NCI-H1930 (cell line): ENCODE data around the gene STIM1.
"Not testable (repeated sequence)": the region's sequence is repeated elsewhere in the genome, so short reads cannot be mapped to it uniquely, and the experiment has no call there.

Experiments
- DNase-seq, 2 experiments: peaks; one replicate each; lab custom pipeline; 2025; lab: John Stamatoyannopoulos, UW

Gene STIM1

GRCh38 chr11:3983101-3983500 is 127.6 kb downstream of the STIM1 start:
- DNase-seq = no peak

DNA sequence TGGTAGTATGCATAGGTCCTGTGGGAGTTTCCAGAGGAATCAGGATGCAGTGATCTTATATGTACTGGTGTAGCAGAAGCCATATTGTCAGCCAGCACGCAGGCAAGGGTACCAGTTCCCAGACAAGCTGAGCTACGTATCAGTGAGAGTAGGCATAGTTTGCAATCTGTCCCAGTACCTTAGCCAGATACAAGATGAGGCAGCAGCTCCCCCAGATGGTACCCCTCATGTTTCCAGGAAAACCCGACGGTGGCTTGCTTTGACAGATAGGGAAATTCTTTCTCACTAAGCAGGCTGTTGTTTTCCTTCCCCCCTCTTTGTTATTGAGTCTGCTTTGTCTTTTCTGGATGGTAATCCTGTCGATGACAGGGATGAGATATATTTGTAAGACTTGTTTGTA is 129.4 kb downstream of the STIM1 start:
- no peak for DNase-seq

DNA sequence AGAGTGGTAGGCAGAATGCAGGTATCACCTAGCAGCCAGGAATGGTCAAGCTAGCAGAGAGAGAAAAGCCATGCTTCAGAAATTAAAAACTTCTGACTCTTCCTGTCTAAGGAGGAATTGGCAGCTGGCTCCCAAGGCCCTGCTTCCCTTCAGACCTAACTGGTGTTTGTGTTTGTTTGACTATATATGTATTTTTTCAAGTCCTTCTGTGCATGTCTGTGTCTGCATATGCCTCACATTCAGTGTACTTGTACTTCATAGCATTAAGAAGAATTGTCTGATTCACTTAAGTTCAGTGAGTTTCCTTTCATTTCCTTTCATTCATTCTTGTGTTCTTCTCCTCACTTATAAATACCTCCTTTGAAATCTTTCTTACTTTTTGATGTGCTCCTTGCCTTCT is 130.2 kb downstream of the STIM1 start:
- DNase-seq = no peak

GRCh38 chr11:3986301-3986700 is 130.8 kb downstream of the STIM1 start:
- no peak for DNase-seq

DNA sequence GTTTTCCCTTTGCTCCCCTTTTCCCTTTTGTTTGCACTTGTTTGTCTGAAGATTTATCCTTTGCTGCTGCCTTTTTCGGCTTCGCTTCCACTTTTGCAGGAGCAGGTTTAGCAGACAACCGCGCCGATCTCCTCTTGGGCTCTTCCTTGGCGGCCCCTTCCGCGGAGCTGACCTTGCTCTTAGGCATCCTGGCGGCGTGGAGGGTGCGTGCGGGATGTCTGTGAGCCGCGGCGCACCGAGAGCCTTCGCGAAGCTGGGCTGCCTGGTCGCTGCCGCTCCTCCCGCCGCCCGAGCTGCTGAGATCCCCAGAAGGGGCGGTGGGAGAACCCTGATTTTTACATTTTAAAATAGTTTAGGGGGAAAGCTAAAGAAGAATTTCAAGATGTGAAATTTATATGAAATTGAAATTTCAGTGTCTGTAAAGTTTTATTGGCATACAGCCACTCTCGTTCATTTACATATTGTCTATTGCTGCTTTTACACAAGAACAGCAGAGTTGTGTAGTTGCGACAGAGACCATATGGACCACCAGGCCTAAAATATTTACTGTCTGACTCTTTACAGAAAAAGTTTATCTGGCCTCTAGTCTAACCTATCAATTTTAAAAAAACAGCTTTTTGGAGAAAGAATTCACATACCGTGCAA is 133.9 kb downstream of the STIM1 start:
- no peak for DNase-seq

GRCh38 chr11:3989921-3990290 is 134.4 kb downstream of the STIM1 start:
- DNase-seq = no peak

DNA sequence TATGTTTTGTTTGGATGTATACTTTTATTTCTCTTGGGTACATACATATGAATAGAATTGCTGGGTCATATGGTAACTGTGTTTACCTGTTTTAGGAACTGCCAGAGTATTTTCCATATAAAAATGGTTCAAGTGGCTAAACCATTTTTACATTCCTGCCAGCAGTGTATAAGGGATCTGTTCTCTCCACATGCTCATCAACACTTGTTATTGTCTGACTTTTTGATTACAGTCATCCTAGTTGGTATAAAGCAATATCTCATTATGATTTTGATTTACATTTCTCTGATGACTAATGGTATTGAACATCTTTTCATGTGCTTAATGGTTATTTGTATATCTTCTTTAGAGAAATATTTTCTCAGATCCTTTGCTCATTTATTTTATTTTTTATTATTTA is 134.9 kb downstream of the STIM1 start:
- no peak for DNase-seq

DNA sequence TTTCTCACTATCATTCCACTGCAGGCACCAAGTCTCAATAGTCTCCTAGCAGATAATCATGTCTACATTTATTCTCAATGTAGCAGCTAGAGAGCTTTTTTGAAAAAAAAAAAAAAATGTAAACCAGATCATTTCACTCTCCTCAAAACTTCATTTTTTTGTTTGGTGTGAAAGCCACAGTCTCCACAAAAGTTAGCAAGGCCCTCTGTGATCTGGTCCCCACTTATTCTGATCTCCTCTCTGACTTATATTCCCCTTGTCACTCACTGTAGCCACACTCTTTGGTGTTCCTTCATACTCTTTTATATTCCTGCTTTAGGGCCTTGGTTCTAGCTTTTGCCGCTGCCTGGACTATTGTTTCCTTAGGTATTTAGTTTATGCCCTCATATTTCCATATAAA is 137.5 kb downstream of the STIM1 start:
- DNase-seq = no peak

GRCh38 chr11:3994030-3994640 is 138.7 kb downstream of the STIM1 start:
- no peak for DNase-seq

GRCh38 chr11:3995307-3995706 is 139.8 kb downstream of the STIM1 start:
- no peak for DNase-seq

DNA sequence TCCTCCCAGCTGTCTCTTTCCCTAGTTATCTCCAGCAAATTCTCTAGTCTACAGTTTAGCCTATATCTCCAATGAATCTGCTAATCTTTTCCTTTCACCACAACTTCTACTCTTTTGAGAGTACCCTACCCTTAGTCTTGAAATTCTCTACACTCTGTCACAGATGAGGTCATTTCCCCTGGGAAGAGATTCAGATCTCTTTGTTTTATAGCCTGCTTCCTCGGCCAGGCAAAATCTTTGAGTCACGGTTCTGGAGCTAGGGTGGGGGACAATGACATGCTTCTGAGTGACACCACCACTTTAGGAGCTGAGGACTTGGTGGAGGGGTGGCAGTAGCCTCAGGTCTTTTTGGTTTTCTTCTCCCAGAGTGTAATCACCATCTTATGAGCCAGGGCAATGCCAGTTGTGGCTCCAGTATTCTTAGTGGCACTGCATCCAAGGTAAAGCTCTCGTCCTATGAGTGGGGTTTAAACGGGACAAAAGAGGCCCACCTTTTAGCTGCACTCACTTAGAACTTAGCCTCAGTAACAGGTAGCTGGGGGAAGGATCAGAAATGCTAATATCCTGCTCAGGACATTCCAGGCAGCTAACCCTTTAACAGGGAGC is 140.6 kb downstream of the STIM1 start:
- no peak for DNase-seq

DNA sequence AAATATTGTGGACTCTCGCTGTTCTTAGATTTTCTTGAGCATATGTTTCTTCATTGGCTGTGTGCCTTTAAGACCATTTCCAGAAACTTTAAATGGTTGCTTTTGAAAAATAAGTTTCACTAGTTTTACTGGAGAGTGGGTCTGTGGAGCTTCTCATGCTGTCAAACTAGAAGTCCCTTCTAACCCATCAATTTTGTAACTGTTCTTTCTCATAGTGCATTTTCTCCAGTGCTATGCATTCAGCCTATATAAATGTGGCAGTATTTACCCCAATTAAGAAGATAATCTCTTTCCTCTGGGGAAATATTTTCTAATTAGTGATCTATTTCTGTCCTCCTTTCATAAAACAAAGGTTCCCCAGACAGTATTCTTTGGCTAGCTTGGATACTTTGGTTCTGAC is 141.2 kb downstream of the STIM1 start:
- DNase-seq = no peak

- DNase-seq = not testable (repeated sequence)
Observed at GRCh38 chr11:4004753-4005152, 149.3 kb downstream of the STIM1 start.

- DNase-seq = no peak
Observed at GRCh38 chr11:4006946-4007680, 151.6 kb downstream of the STIM1 start.

GRCh38 chr11:4008116-4008515 is 152.7 kb downstream of the STIM1 start:
- DNase-seq = no peak

DNA sequence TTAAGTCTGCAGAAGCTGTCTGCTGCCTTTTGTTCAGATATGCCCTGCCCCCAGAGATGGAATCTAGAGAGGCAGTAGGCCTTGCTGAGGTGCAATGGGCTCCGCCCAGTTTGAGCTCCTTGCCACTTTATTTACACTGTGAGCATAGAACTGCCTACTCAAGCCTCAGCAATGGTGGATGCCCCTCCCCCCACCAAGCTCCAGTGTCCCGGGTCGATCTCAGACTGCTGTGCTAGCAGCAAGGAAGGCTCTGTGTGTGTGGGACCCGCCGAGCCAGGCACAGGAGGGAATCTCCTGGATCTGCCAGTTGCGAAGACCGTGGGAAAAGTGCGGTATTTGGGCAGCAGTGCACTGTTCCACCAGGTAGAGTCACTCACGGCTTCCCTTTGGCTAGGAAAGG is 161.1 kb downstream of the STIM1 start:
- DNase-seq = not testable (repeated sequence)

DNA sequence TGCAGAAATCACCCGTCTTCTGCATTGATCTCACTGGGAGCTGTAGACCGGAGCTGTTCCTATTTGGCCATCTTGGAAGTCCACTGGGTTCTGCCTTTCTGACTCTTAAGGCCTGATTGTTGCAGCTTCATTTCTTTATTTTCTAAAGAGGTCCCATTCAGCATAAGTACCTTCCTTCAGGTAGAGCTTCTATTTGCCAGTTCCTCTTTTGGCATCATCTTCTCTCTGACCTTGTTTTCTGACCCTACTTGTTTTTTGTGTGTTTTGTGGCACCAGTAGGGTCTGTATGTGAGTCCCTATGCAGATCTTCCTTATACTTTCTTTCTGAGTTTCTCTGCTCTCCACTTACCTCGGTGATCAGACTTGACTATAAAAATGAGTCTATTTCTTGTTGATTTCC is 161.7 kb downstream of the STIM1 start:
- DNase-seq = no peak

DNA sequence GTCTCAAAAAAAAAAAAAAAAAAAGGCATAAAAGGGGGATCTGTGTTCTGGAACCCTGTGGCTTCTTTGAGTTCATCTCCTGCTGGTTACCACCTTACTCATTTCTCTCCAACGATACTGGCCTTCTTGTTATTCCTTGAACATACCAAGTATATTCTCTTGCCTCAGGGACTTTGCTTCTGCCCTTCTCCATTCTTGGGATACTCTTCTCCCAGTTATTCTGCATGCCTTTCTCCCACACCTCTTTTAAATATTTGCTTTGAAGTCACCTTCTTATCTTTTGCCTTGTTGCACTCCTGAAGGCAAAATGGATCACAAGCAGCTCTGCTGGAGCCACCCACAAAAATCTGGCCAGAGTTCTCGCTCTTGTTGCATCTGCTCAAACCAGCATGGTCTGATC is 163.2 kb downstream of the STIM1 start:
- DNase-seq = no peak

DNA sequence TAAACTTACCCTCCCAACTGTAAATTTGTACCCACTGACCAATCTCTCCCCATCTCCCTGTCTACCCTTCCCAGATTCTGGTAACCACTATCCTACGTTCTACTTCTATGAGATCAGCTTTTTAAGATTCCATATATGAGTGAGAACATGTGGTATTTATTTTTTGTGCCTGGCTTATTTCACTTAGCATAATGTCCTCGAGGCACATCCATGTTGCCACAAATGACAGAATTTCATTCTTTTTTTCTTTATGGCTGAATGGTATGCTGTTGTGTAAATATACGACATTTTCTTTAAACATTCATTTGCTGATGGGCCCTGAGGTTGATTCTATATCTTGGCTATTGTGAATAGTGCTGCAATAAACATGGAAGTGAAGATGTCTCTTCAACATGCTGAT is 164.4 kb downstream of the STIM1 start:
- no peak for DNase-seq

- DNase-seq = no peak
Observed at GRCh38 chr11:4022669-4023068, 167.2 kb downstream of the STIM1 start.

DNA sequence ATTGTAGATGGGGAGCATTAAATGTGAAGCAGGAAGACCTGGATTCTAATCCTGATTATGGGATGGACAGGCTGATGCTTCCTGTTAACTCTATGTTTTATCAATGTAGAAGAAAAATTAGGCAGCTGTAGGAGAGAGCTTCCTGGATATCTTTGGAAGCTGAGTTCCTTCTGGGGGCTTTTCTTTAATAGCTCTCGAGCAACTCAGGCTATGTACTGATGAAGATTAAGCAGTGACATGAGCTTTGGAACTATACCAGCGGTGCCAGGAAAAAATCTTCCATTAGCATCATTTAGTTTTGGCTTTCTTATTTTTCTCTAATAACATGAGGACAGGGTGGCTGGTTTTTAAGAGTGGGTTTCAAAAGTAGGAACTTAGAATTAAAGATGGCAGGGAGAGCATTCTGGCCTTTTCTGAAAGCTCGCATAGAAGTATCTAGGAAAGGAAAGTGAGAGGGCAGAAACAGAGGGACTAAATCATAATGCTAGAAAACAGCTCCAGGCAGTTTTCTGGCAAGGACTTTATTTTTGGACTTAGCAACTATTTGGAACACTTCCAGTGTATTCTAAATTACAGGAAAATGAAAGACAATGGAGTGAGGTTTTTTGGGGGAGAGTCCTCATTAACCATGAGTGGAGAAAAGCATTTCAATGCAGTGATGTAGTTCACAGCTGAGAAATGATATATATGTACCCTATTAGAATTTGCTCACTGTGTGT is 169.9 kb downstream of the STIM1 start:
- no peak for DNase-seq

GRCh38 chr11:4025967-4026324 is 170.5 kb downstream of the STIM1 start:
- no peak for DNase-seq

DNA sequence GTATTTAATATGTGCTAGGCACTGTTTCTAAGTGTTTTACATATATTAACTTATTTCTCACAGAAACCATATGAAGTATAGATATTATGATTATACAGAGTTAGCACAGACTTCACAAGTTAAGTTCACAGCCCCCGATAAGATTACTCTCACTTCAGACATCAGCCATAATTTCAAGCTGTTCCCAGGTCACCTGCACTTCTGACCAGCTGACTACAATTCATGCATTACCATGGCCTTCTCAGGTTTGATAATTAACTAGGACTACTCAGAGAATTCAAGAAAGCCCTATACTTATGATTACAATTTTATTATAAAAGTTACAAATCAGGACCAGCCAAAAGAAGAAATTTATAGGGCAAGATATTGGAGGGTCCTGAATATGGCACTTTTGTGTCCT is 170.9 kb downstream of the STIM1 start:
- no peak for DNase-seq
